GM12892 (cell line): Measurements from ENCODE around the gene SLC16A2.

ENCODE experiments used
- DNase-seq: peaks from one replicate; pipeline ENCODE4 v3.0.0; 2011; ENCODE audit not compliant: insufficient read length
- FAIRE-seq: peaks from 2 replicates; lab custom pipeline; 2011; peaks lifted over from hg19 to GRCh38; lab: Jason Lieb, UNC
- POLR2A ChIP-seq: IDR thresholded peaks from 2 replicates; pipeline ENCODE4 v1.6.1; 2011; ENCODE audit warnings: low read depth, low read length, control low read depth
- POLR2AphosphoS5 ChIP-seq: IDR thresholded peaks from 2 replicates; pipeline ENCODE4 v1.6.1; 2011; ENCODE audit warnings: low read depth, low read length, control low read depth
- TAF1 ChIP-seq: IDR thresholded peaks from 2 replicates; pipeline ENCODE4 v1.6.1; 2011; ENCODE audit warnings: low read depth, mild to moderate bottlenecking, control low read depth, low read length, borderline replicate concordance

Gene SLC16A2

GRCh38 chrX:74492720-74493201, 71.5 kb downstream of the SLC16A2 start:
- no peak for TF ChIP-seq POLR2AphosphoS5
- no peak for TF ChIP-seq TAF1
- TF ChIP-seq POLR2A, result no peak
- FAIRE-seq (peak; percentile 14), DNase-seq (no peak)

- FAIRE-seq (no peak), DNase-seq (no peak)
- TF ChIP-seq POLR2A (no peak), TAF1 (no peak), POLR2AphosphoS5 (no peak)
Observed at GRCh38 chrX:74493806-74494205, 72.5 kb downstream of the SLC16A2 start.

GRCh38 chrX:74498924-74499323, 77.6 kb downstream of the SLC16A2 start:
- FAIRE-seq, result no peak
- TF ChIP-seq POLR2AphosphoS5 (no peak), TAF1 (no peak), POLR2A (no peak)
- DNase-seq, result no peak

GRCh38 chrX:74500067-74500466, 78.8 kb downstream of the SLC16A2 start:
- no peak for FAIRE-seq
- no peak for DNase-seq
- TF ChIP-seq TAF1 (no peak), POLR2A (no peak), POLR2AphosphoS5 (no peak)

DNA sequence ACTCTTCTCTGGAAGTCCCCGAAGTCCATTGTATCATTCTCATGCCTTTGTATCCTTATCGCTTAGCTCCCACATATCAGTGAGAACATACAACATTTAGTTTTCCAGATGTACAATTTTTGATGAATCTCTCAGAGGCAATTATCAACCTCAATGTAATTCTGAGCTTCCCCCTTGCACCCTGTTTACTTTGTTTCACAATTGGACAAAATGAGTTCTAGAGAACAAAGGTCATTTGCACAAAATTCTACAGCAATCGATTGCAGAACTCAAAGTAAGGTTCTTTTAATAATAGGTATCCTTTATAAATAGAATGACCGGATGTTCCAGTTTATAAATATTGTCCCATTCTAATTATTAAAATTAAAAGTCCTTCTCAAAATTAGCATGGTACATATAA, 79.3 kb downstream of the SLC16A2 start:
- no peak for DNase-seq
- FAIRE-seq, result no peak
- TF ChIP-seq POLR2A, result no peak
- no peak for TF ChIP-seq TAF1
- TF ChIP-seq POLR2AphosphoS5, result no peak

DNA sequence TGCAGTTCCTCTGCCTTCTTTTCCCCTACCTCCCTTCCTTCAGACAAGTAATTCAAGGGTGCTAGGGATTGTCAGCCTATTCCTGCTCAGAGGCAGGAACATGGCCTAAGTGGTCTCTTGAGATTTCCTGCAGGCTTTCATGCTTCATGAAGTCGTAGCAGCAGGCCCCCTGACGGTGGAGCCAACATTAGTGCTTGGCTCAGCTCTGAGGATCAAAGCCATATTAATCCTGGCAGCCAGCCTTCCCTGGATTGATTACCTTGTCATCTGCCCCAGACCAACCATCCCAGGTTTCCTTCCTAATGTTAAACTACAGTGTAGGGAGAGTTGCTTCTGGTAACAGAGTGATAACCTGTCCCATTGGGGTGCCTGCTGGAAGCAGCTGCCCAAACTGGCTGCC, 84.1 kb downstream of the SLC16A2 start:
- TF ChIP-seq TAF1 (no peak), POLR2AphosphoS5 (no peak), POLR2A (no peak)
- FAIRE-seq (no peak), DNase-seq (no peak)

GRCh38 chrX:74506317-74507115, 85.2 kb downstream of the SLC16A2 start:
- TF ChIP-seq TAF1 (no peak), POLR2AphosphoS5 (no peak), POLR2A (no peak)

DNA sequence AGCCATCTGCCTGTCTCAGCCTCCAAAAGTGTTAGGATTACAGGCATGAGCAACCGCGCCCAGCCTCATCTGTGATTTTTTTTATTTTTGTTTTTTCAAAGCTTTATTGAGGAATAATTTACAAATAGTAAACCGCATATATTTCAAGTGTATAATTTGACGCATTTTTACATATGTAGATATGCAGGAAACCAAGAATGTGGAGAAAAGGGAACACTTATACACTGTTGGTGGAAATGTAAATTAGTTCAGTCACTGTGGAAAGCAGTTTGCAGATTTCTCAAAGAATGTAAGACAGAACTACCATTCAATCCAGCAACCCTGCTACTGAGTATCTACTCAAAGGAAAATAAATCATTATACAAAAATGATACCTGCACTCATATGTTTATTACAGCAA, 85.9 kb downstream of the SLC16A2 start:
- FAIRE-seq (no peak), DNase-seq (no peak)
- TF ChIP-seq POLR2AphosphoS5 (no peak), TAF1 (no peak), POLR2A (no peak)

More at GRCh38 chrX:74506317-74507115, 85.2 kb downstream of the SLC16A2 start:
- DNase-seq (no peak), FAIRE-seq (no peak)

DNA sequence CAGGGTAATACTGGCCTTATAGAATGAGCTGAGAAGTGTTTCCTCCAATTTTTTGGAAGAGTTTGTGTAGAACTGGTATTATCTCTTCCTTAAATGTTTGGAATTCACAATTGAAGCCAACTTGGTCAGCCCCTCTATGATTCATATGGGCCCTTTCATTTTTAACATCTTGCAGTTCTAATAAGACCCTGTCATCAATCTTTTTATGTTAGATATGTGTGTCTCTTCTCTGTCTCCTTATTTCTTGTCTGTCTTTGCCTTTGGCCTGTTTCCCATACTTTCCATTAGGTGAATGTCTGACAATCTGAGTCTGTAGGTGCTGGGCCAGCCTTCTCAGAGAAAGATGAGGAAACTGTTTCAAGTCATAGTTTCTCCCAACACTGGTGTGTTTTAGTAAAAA, 88.7 kb downstream of the SLC16A2 start:
- no peak for FAIRE-seq
- no peak for DNase-seq
- TF ChIP-seq TAF1 (no peak), POLR2A (no peak), POLR2AphosphoS5 (no peak)

GRCh38 chrX:74510401-74510800, 89.1 kb downstream of the SLC16A2 start:
- FAIRE-seq (no peak), DNase-seq (no peak)
- TF ChIP-seq POLR2AphosphoS5, result no peak
- TF ChIP-seq POLR2A, result no peak
- TF ChIP-seq TAF1, result no peak

- no peak for TF ChIP-seq TAF1
- no peak for TF ChIP-seq POLR2AphosphoS5
- no peak for TF ChIP-seq POLR2A
- no peak for FAIRE-seq
- no peak for DNase-seq
Observed at GRCh38 chrX:74511704-74512103, 90.4 kb downstream of the SLC16A2 start.

GRCh38 chrX:74514384-74514783, 93.1 kb downstream of the SLC16A2 start:
- TF ChIP-seq POLR2A (no peak), TAF1 (no peak)
- DNase-seq, result no peak
- FAIRE-seq, result no peak
